HFFc6 (cell line): ENCODE results near the gene RASAL3. TPM values are rescaled to one million over a fixed set of nuclear protein-coding genes. Genes with fewer than 3 reads are reported as not detected.

Source experiments
- DNase-seq: peaks from one replicate; pipeline ENCODE4 v3.0.0-alpha.2; 2018
- H3K27ac Mint-ChIP-seq: 2 replicates; pipeline ENCODE4 v1.8.0; 2020; ENCODE audit warnings: mild to moderate bottlenecking, mixed read lengths
- H3K27me3 Mint-ChIP-seq: 2 replicates; pipeline ENCODE4 v1.8.0; 2021; ENCODE audit warnings: mild to moderate bottlenecking, moderate library complexity, mixed read lengths; ENCODE audit not compliant: insufficient read depth
- H3K36me3 Mint-ChIP-seq: 2 replicates; pipeline ENCODE4 v1.8.0; 2021; ENCODE audit warnings: low read depth, mixed read lengths
- H3K4me1 Mint-ChIP-seq: 2 replicates; pipeline ENCODE4 v1.8.0; 2020; ENCODE audit warnings: low read depth, mixed read lengths
- H3K4me3 Mint-ChIP-seq: 2 replicates; pipeline ENCODE4 v1.8.0; 2020; ENCODE audit warnings: mild to moderate bottlenecking, moderate library complexity, mixed read lengths
- H3K9me3 Mint-ChIP-seq: 2 replicates; pipeline ENCODE4 v1.8.0; 2020; ENCODE audit warnings: mild to moderate bottlenecking, mixed read lengths
- CTCF ChIP-seq: fragments of 200-600 bp; sonication (generic); IDR thresholded peaks from 2 replicates; pipeline ENCODE4 v1.5.0; 2021; ENCODE audit warnings: antibody characterized with exemption, mild to moderate bottlenecking
- total RNA-seq, 6 experiments: library from RNA; stranded (reverse); fragmentation: NEBNext Ultra II Directional; extraction: Animal tissue kit (Norgen Biotek cat#: 25700); gene quantifications; 2 replicates in 1 of 6; 3 replicates in 5 of 6; pipeline ENCODE4 v1.2.3, GENCODE V29; 2021

The RASAL3 gene
- total RNA-seq, 6 experiments from 2014 or later, result not detected

- no peak overlapping the region for H3K27ac Mint-ChIP-seq
- H3K4me1 Mint-ChIP-seq, result peaks cover 6% of the 10 kb centered on the region
Observed at GRCh38 chr19:15424692-15425272, 39.6 kb downstream of the RASAL3 start.

GRCh38 chr19:15424121-15424520, 40.2 kb downstream of the RASAL3 start:
- no peak for TF ChIP-seq CTCF
- Mint-ChIP-seq H3K4me1 (peaks cover 13% of the 10 kb centered on the region), H3K36me3 (peaks cover 34% of the 10 kb centered on the region), H3K27me3 (no peaks in the 10 kb centered on the region; the same call in 1 of the 2 replicates), H3K27ac (no peak overlapping the region), H3K4me3 (no peak overlapping the region), H3K9me3 (no peaks in the 10 kb centered on the region; the same call in 1 of the 2 replicates)
- no peak for DNase-seq

More at GRCh38 chr19:15424692-15425272, 39.6 kb downstream of the RASAL3 start:
- no peak overlapping the region for H3K4me3 Mint-ChIP-seq
- DNase-seq, result no peak
- no peaks in the 10 kb centered on the region; the same call in 1 of the 2 replicates for H3K27me3 Mint-ChIP-seq
- no peaks in the 10 kb centered on the region; the same call in 1 of the 2 replicates for H3K9me3 Mint-ChIP-seq
- TF ChIP-seq CTCF, result no peak
- H3K36me3 Mint-ChIP-seq, result peaks cover 34% of the 10 kb centered on the region

- TF ChIP-seq CTCF, result no peak
- H3K9me3 Mint-ChIP-seq, result no peaks in the 10 kb centered on the region; the same call in 1 of the 2 replicates
- peaks cover 4% of the 10 kb centered on the region for H3K27me3 Mint-ChIP-seq
- peaks cover 14% of the 10 kb centered on the region for H3K4me1 Mint-ChIP-seq
- H3K36me3 Mint-ChIP-seq, result peaks cover 35% of the 10 kb centered on the region
- DNase-seq, result no peak
- no peak overlapping the region for H3K4me3 Mint-ChIP-seq
- H3K27ac Mint-ChIP-seq, result no peak overlapping the region
Observed at GRCh38 chr19:15423130-15423529, 41.2 kb downstream of the RASAL3 start.

- no peak for DNase-seq
- peaks cover 38% of the 10 kb centered on the region for H3K36me3 Mint-ChIP-seq
- H3K27ac Mint-ChIP-seq, result no peak overlapping the region
- no peak overlapping the region for H3K4me3 Mint-ChIP-seq
- H3K9me3 Mint-ChIP-seq, result no peaks in the 10 kb centered on the region; the same call in 1 of the 2 replicates
- H3K27me3 Mint-ChIP-seq, result peaks cover 4% of the 10 kb centered on the region
- TF ChIP-seq CTCF, result no peak
- H3K4me1 Mint-ChIP-seq, result peaks cover 19% of the 10 kb centered on the region
Observed at GRCh38 chr19:15422296-15423075, 41.9 kb downstream of the RASAL3 start.

GRCh38 chr19:15421721-15422260, 42.6 kb downstream of the RASAL3 start:
- no peak overlapping the region for H3K27ac Mint-ChIP-seq
- H3K4me3 Mint-ChIP-seq, result no peak overlapping the region

More at GRCh38 chr19:15421721-15422260, 42.6 kb downstream of the RASAL3 start:
- H3K27me3 Mint-ChIP-seq, result peaks cover 4% of the 10 kb centered on the region
- H3K36me3 Mint-ChIP-seq, result peaks cover 34% of the 10 kb centered on the region
- peaks cover 26% of the 10 kb centered on the region for H3K4me1 Mint-ChIP-seq
- H3K9me3 Mint-ChIP-seq, result no peaks in the 10 kb centered on the region; the same call in 1 of the 2 replicates
- no peak for DNase-seq
- TF ChIP-seq CTCF, result no peak
